ENCODE data around the gene ANAPC16.

- TF ChIP-seq EZH2 (IDR thresholded peaks at IDR 0.05; ENCODE audit: insufficient read depth, poor library complexity, severe bottlenecking) = no peak
- no peak for TF ChIP-seq EZH2phosphoT487 (IDR thresholded peaks at IDR 0.05; ENCODE audit: insufficient read depth, low read depth)
Observed at GRCh38 chr10:72275351-72276012, 59.7 kb downstream of the ANAPC16 start.
